ENCODE measurements around the gene PPM1E. TPM values are rescaled to one million over a fixed set of nuclear protein-coding genes. Genes with fewer than 3 reads are reported as not detected.

PPM1E gene
- total and polyA plus RNA-seq, 2 donors (not counting 1 experiment from before 2014, with no cell fraction given), result not detected

DNA sequence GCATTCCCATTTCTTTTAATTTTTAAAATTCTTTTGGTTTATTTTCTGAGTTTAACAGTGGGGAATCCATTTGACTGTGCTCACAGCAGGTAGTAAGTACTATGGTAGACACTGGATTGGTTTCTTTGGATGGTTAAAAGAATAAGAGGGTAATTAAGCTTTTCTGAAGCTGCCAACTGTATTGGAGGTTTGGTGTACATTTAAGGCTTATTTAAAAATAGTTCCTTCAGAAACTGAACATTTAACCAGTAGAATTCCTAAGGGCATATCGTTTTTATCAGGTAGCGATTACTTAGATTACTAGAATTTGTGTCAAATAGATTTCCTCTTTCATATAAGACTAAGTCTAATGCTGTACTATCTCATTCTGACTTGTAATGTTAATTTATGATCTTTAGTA is 162.4 kb downstream of the PPM1E start:
- no peaks in the 10 kb centered on the region for H3K27me3 ChIP-seq (replicated peaks in 1 of 4; ENCODE audit: control extremely low read depth in 1 of 4, control insufficient read depth in 3 of 4, insufficient read depth in 4 of 4, low read length in 3 of 4)
- no peaks in the 10 kb centered on the region for H3K36me3 ChIP-seq (replicated peaks in 1 of 2; ENCODE audit: control extremely low read depth in 1 of 2, control insufficient read depth in 1 of 2, extremely low read depth in 1 of 2, insufficient read depth in 2 of 2, low read length in 1 of 2)
- no peak for DNase-seq
- ChIA-PET CTCF (no interaction called here), POLR2A (no interaction called here)
- H3K79me2 ChIP-seq (ENCODE audit: control insufficient read depth, insufficient read depth, low read length), result no peaks in the 10 kb centered on the region
- intact Hi-C loops (cut with micrococcal nuclease), result no loop called here
- no CpG with 5 or more reads among the region's 2 CpGs for WGBS (ENCODE audit: insufficient coverage)
- H3K27ac Mint-ChIP-seq, result no peak overlapping the region
- H3K9ac ChIP-seq (ENCODE audit: low read length), result no peak overlapping the region
- no peak overlapping the region for H3K4me2 ChIP-seq (replicated peaks; ENCODE audit: low read depth, low read length, poor library complexity, severe bottlenecking)
- H3K4me1 ChIP-seq (ENCODE audit: control insufficient read depth in 2 of 2, insufficient read depth in 2 of 2, low read length in 2 of 2), result no peaks in the 10 kb centered on the region
- no peak overlapping the region for H3K4me3 ChIP-seq (ENCODE audit: control extremely low read depth in 1 of 5, extremely low read depth in 1 of 5, insufficient read depth in 1 of 5, low read depth in 2 of 5, low read length in 4 of 5)
- no peak for ATAC-seq (ENCODE audit: low read depth)
- H3K27ac ChIP-seq (ENCODE audit: low read length in 2 of 2), result no peak overlapping the region
- TF ChIP-seq EZH2 (IDR thresholded peaks at IDR 0.05; ENCODE audit: borderline replicate concordance, insufficient read depth, low read depth, low read length, poor library complexity, severe bottlenecking), result no peak
- TF ChIP-seq, protein P1, sequence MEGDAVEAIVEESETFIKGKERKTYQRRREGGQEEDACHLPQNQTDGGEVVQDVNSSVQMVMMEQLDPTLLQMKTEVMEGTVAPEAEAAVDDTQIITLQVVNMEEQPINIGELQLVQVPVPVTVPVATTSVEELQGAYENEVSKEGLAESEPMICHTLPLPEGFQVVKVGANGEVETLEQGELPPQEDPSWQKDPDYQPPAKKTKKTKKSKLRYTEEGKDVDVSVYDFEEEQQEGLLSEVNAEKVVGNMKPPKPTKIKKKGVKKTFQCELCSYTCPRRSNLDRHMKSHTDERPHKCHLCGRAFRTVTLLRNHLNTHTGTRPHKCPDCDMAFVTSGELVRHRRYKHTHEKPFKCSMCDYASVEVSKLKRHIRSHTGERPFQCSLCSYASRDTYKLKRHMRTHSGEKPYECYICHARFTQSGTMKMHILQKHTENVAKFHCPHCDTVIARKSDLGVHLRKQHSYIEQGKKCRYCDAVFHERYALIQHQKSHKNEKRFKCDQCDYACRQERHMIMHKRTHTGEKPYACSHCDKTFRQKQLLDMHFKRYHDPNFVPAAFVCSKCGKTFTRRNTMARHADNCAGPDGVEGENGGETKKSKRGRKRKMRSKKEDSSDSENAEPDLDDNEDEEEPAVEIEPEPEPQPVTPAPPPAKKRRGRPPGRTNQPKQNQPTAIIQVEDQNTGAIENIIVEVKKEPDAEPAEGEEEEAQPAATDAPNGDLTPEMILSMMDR (IDR thresholded peaks at IDR 0.05), result no peak
- H3K9me3 Mint-ChIP-seq (ENCODE audit: insufficient read depth), result no peaks in the 10 kb centered on the region
- H3K9me3 ChIP-seq (ENCODE audit: control extremely low read depth in 1 of 3, control insufficient read depth in 2 of 3, insufficient read depth in 1 of 3, low read length in 2 of 3), result no peaks in the 10 kb centered on the region
- peaks cover 9% of the 10 kb centered on the region for H3K4me1 Mint-ChIP-seq
- H2AFZ ChIP-seq (ENCODE audit: insufficient read depth, low read depth, low read length, poor library complexity, severe bottlenecking), result no peak overlapping the region
- no peaks in the 10 kb centered on the region for H4K20me1 ChIP-seq (ENCODE audit: control insufficient read depth, insufficient read depth, low read length, poor library complexity, severe bottlenecking)
- H3K27me3 Mint-ChIP-seq, result no peaks in the 10 kb centered on the region
- H3K4me3 Mint-ChIP-seq, result no peak overlapping the region

DNA sequence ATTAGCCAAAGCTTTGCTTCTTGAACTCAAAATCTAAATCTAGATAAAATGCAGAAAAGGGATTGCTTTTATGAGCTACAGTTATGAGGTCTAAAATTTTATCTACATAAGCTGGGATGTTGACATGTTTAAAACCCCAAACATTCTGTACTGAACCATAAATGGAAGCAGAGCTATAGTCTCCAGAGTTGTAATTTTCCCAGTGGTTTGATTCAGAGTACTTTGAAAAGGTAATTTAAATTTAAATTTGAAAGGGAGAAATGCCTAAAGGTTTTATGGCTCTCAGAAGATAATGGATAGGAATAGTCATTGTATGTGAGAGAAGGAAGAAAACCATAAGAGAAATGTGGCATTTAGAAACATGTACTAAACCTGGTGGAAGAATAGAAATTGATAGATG is 163.2 kb downstream of the PPM1E start:
- intact Hi-C loops (cut with micrococcal nuclease), result no loop called here
- Histone ChIP-seq H3K9me3 (ENCODE audit: control extremely low read depth in 1 of 3, control insufficient read depth in 2 of 3, insufficient read depth in 1 of 3, low read length in 2 of 3) (no peaks in the 10 kb centered on the region), H4K20me1 (ENCODE audit: control insufficient read depth, insufficient read depth, low read length, poor library complexity, severe bottlenecking) (no peaks in the 10 kb centered on the region), H3K79me2 (ENCODE audit: control insufficient read depth, insufficient read depth, low read length) (no peaks in the 10 kb centered on the region), H3K4me2 (replicated peaks; ENCODE audit: low read depth, low read length, poor library complexity, severe bottlenecking) (no peak overlapping the region), H3K27me3 (replicated peaks in 1 of 4; ENCODE audit: control extremely low read depth in 1 of 4, control insufficient read depth in 3 of 4, insufficient read depth in 4 of 4, low read length in 3 of 4) (no peaks in the 10 kb centered on the region), H3K27ac (ENCODE audit: low read length in 2 of 2) (no peak overlapping the region), H3K36me3 (replicated peaks in 1 of 2; ENCODE audit: control extremely low read depth in 1 of 2, control insufficient read depth in 1 of 2, extremely low read depth in 1 of 2, insufficient read depth in 2 of 2, low read length in 1 of 2) (no peaks in the 10 kb centered on the region), H3K9ac (ENCODE audit: low read length) (no peak overlapping the region), H3K4me3 (ENCODE audit: control extremely low read depth in 1 of 5, extremely low read depth in 1 of 5, insufficient read depth in 1 of 5, low read depth in 2 of 5, low read length in 4 of 5) (no peak overlapping the region), H2AFZ (ENCODE audit: insufficient read depth, low read depth, low read length, poor library complexity, severe bottlenecking) (no peak overlapping the region), H3K4me1 (ENCODE audit: control insufficient read depth in 2 of 2, insufficient read depth in 2 of 2, low read length in 2 of 2) (no peaks in the 10 kb centered on the region)
- Mint-ChIP-seq H3K9me3 (ENCODE audit: insufficient read depth) (no peaks in the 10 kb centered on the region), H3K4me1 (peaks cover 9% of the 10 kb centered on the region), H3K27ac (no peak overlapping the region), H3K27me3 (no peaks in the 10 kb centered on the region), H3K4me3 (no peak overlapping the region)
- ATAC-seq (ENCODE audit: low read depth), result no peak
- ChIA-PET CTCF (interaction anchor here (0.6 kb wide), 1 partner anchor 53 kb away, joined by 3 read pairs; no protein-coding TSS in a partner anchor), POLR2A (interaction anchor here (0.7 kb wide), 1 partner anchor 43 kb away, joined by 5 read pairs; no protein-coding TSS in a partner anchor)
- DNase-seq, result no peak
- TF ChIP-seq, protein P1 (IDR thresholded peaks at IDR 0.05), result no peak
- TF ChIP-seq EZH2 (IDR thresholded peaks at IDR 0.05; ENCODE audit: borderline replicate concordance, insufficient read depth, low read depth, low read length, poor library complexity, severe bottlenecking), result no peak

Data from B cell (primary cell).